Mucosa of descending colon (tissue), 3 donors: ENCODE results near the gene SLAIN1. TPM values are rescaled to one million over a fixed set of nuclear protein-coding genes. Genes with fewer than 3 reads are reported as not detected.
A peak's percentile ranks its signal among the peaks of the same experiment; 100 is the strongest.

Experiments used
- ATAC-seq: fragments of 200-7000 bp; cut with Tn5 transposase; one replicate; pipeline ENCODE4 v1.9.1; 2020; ENCODE audit warnings: mild to moderate bottlenecking, moderate library complexity
- DNase-seq, 3 donors: peaks; one replicate each; pipeline ENCODE4 v3.0.0-alpha.2; 2020
- H3K36me3 ChIP-seq: fragments of 200-600 bp; one replicate; pipeline ENCODE4 v1.8.0; 2021; ENCODE audit warnings: low read depth, mild to moderate bottlenecking
- H3K4me1 ChIP-seq: fragments of 200-600 bp; one replicate; pipeline ENCODE4 v1.8.0; 2021; ENCODE audit warnings: low read depth, mild to moderate bottlenecking
- H3K4me3 ChIP-seq: fragments of 200-600 bp; one replicate; pipeline ENCODE4 v1.8.0; 2021; ENCODE audit warnings: mild to moderate bottlenecking
- H3K9me3 ChIP-seq: fragments of 200-600 bp; one replicate; pipeline ENCODE4 v1.8.0; 2021; ENCODE audit warnings: mild to moderate bottlenecking
- CTCF ChIP-seq: fragments of 200-600 bp; IDR thresholded peaks from one replicate; pipeline ENCODE4 v1.8.0; 2022; ENCODE audit warnings: antibody characterized with exemption, mild to moderate bottlenecking
- intact Hi-C, 2 donors: fragments of 100-400 bp; cut with DNase I in 1 of 2; cut with micrococcal nuclease in 1 of 2; formaldehyde crosslinking; loops; one replicate each; pipeline versions ENCODE4 v1.11.0 to v1.11.1; 2022; cut with DNase I, micrococcal nuclease
- total RNA-seq, 3 donors: library from RNA; stranded (reverse); fragmentation: NEBNext Ultra II Directional in 2 of 3; extraction: Animal tissue kit (Norgen Biotek cat#: 25700) in 2 of 3; gene quantifications; one replicate each; pipeline versions ENCODE4 v1.2.1 to v1.2.4, GENCODE V29; 2021 to 2023
- donor health status: DM: no; HTN: no; CAD: no; lungs with moderate emphysema.
- donor health status: DM: no; HTN: no; CAD: no.
- donor health status: DM: no; HTN: yes; CAD: no.

Gene SLAIN1
- total RNA-seq, 3 donors from 2014 or later, result 1.6 to 10.3 (median 2.9) TPM

DNA sequence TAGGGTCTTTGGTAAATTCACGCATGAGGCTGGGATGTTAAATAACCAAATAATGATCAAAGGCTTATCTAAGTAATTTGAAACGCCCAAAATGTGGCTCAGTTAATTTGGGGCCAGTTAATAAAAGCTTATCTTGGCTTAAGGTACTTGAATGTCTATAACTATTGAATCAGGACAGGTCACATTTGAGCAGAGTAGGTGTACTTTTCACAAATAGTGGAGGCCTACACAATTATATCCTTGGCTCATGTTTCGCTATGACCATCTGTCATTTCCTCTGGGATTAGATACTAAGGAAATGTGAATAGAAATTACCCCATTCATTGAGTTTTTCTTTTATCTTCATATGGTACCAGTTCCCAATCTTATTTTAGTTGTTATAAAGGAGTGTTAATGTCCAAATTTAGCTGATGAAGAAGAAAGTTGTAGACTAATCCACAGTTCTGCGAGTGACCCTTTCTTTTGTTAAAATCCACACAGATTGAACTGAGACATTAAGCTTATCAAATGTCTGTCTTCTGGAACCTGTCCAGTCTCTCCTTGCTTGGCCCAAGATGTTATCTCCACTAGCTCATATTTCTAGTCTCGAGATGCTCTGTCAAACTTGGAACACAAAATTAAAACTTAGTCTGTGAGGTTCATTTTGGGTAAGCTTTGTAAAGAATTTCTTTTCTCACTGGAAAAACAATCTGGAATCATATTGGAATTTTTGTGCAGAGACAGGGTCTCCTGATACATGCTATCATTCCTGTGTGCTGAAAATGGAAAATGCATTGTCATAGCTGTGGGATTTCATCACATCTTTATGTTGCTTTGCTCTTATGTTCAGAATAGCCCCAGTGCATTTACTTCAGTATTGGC is 31.0 kb downstream of the SLAIN1 start:
- Histone ChIP-seq H3K4me1 (no peaks in the 10 kb centered on the region), H3K36me3 (no peaks in the 10 kb centered on the region), H3K4me3 (no peak overlapping the region), H3K9me3 (no peaks in the 10 kb centered on the region)
- TF ChIP-seq CTCF, result no peak
- intact Hi-C loops, result no loop called here
- ATAC-seq (no peak), DNase-seq (no peak)

- Histone ChIP-seq H3K9me3 (no peaks in the 10 kb centered on the region), H3K4me1 (no peaks in the 10 kb centered on the region), H3K4me3 (no peak overlapping the region), H3K36me3 (no peaks in the 10 kb centered on the region)
- ATAC-seq (peak; percentile 32), DNase-seq (no peak)
- TF ChIP-seq CTCF, result no peak
- intact Hi-C loops, result no loop called here
Observed at GRCh38 chr13:77729502-77730221, 32.2 kb downstream of the SLAIN1 start.

DNA sequence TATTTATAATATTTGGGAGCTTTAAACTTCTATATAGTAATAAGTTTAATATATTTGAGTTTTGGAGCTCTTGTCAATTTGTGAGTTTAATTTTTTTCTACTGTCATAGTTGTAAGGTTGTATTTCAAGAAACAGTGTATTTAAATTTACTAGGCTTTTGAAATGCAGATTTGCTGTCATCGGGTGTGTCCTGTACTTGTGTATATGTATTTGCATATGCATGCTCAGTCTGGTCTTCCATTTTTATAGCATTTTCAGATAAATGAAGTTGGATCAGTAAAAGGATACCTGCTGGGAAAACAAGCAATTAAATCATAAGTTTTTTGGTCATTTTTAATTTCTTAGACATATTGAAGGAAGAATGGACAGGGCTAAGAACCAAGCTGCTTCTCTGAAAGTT is 33.1 kb downstream of the SLAIN1 start:
- no peak for TF ChIP-seq CTCF
- Histone ChIP-seq H3K9me3 (no peaks in the 10 kb centered on the region), H3K4me3 (no peak overlapping the region), H3K36me3 (no peaks in the 10 kb centered on the region), H3K4me1 (no peaks in the 10 kb centered on the region)
- ATAC-seq (no peak), DNase-seq (no peak)
- intact Hi-C loops, result no loop called here

DNA sequence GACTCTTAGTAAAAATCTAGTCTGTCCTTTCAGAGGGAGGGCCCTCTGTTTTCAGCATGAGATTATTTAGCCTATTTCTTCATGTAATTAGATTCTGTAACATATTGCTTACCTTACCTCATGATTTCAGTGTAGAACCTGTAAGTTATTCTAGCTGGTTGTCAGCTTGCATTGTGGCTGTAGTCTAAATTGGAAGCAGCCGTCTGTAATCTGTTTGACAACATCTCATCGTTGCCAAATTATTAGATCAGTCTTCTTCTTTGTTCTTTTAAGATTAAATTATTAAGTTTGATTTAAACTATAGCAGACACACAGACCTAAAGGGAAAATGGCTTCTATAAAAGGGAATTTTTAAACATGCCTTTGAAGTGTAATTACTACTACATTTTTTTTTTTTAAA is 34.8 kb downstream of the SLAIN1 start:
- H3K36me3 ChIP-seq, result no peaks in the 10 kb centered on the region
- no peak overlapping the region for H3K4me3 ChIP-seq
- DNase-seq, result no peak
- no peaks in the 10 kb centered on the region for H3K9me3 ChIP-seq
- no peak for TF ChIP-seq CTCF
- H3K4me1 ChIP-seq, result no peaks in the 10 kb centered on the region
- ATAC-seq, result no peak
- intact Hi-C loops, result no loop called here

GRCh38 chr13:77733674-77734073 is 36.2 kb downstream of the SLAIN1 start:
- TF ChIP-seq CTCF, result no peak
- no peaks in the 10 kb centered on the region for H3K36me3 ChIP-seq
- ATAC-seq, result peak; percentile 44
- peak in 1 of 3 donors; percentile 4 for DNase-seq
- H3K4me1 ChIP-seq, result no peaks in the 10 kb centered on the region
- H3K9me3 ChIP-seq, result no peaks in the 10 kb centered on the region
- H3K4me3 ChIP-seq, result no peak overlapping the region
- intact Hi-C loops, result no loop called here
